Measurements from ENCODE around the gene FAM237A.

- TF ChIP-seq POLR2AphosphoS5 (IDR thresholded peaks at IDR 0.05) (no peak), POLR2A (IDR thresholded peaks at IDR 0.05) (no peak)
Observed at GRCh38 chr2:206688453-206688852, 46.2 kb downstream of the FAM237A start.

All from transverse colon (tissue), 3 donors.